ENCODE data around the gene EXOSC1.

- TF ChIP-seq CTCF (conservative IDR thresholded peaks at IDR 0.05) = no peak
- no peak for TF ChIP-seq ZFX (IDR thresholded peaks at IDR 0.05)
Observed at GRCh38 chr10:97456686-97457065, 10.9 kb upstream of the EXOSC1 start.

Measured in C4-2B (cell line).